K562 treated with DMSO at 1 percent for 4 hours (cell line): Measurements from ENCODE around the gene RGPD4. TPM values are rescaled to one million over a fixed set of nuclear protein-coding genes. Genes with fewer than 3 reads are reported as not detected.

Source experiments
- total RNA-seq: library from RNA; unstranded; fragments of 300-600 nt; gene quantifications from 2 replicates; pipeline ENCODE4 v1.2.3, GENCODE V29; 2022; ENCODE audit not compliant: insufficient read depth

The RGPD4 gene
- not detected in 2 replicates for total RNA-seq

DNA sequence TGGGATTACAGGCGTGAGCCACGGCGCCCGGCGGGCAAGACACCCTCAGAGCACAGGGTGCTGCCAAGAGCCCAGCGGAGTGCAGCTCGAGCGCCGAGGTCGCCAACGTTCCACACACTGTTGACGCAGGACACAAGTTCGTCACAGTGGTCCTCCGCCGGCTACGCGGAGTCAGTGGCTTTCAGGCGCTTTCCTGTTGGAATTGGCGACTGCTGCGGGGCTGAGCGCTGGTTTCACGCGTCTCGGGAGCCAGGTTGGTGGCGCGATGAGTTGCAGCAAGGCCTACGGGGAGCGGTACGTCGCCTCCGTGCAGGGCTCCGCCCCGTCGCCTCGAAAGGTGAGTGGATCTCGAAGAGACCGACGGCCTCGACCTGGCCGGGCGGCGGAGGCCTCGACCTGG, at the start of gene RGPD4:
TSS of gene RGPD4 (plus strand) at position 144 of the 400 bp plus-strand sequence. CDS start at position 266, 122 bp downstream.

Other genes with a start within 250 kb of the RGPD4 start
- gene SLC5A7, start 159.6 kb downstream of the RGPD4 start, total RNA-seq: not detected in 2 replicates